Sigmoid colon (tissue), 7 donors: Measurements from ENCODE around the gene RAB40B. TPM values are rescaled to one million over a fixed set of nuclear protein-coding genes. Genes with fewer than 3 reads are reported as not detected.

Experiments used
- DNase-seq: peaks from one replicate; pipeline ENCODE4 v3.0.0-alpha.2; 2019
- H3K27ac ChIP-seq, 4 donors: fragments of 200-600 bp; sonication (generic); one replicate each; pipeline ENCODE4 v1.5.1; 2016 to 2019; ENCODE audit warnings: mild to moderate bottlenecking in 1 of 4
- H3K27me3 ChIP-seq, 3 donors: fragments of 200-600 bp; sonication (generic); one replicate each; pipeline ENCODE4 v1.5.1; 2019; ENCODE audit warnings: mild to moderate bottlenecking in 1 of 3
- H3K36me3 ChIP-seq, 4 donors: fragments of 200-600 bp; sonication (generic); one replicate each; pipeline ENCODE4 v1.5.1; 2016 to 2019
- H3K4me1 ChIP-seq, 4 donors: fragments of 200-600 bp; sonication (generic); one replicate each; pipeline ENCODE4 v1.5.1; 2017 to 2019
- H3K4me3 ChIP-seq, 4 donors: fragments of 200-600 bp; sonication (generic); one replicate each; pipeline ENCODE4 v1.5.1; 2017 to 2019; ENCODE audit warnings: mild to moderate bottlenecking in 2 of 4, moderate library complexity in 1 of 4
- H3K9me3 ChIP-seq, 4 donors: fragments of 200-600 bp in 3 of 4; sonication (generic) in 3 of 4; one replicate each; pipeline versions ENCODE4 v1.5.1 to v1.6.1; 2013 to 2019
- EP300 ChIP-seq, 4 donors: sonication (generic); formaldehyde crosslinking; IDR thresholded peaks; one replicate each; pipeline ENCODE4 v1.6.1; 2017; ENCODE audit warnings: antibody characterized with exemption in 4 of 4
- POLR2A ChIP-seq, 2 donors: fragments of 450-650 bp; IDR thresholded peaks; one replicate each; pipeline ENCODE4 v1.6.1; 2016; ENCODE audit warnings: antibody characterized with exemption in 2 of 2, mild to moderate bottlenecking in 2 of 2, moderate library complexity in 2 of 2
- POLR2AphosphoS5 ChIP-seq, 4 donors: sonication (generic); formaldehyde crosslinking; IDR thresholded peaks; one replicate each; pipeline ENCODE4 v1.6.1; 2017; ENCODE audit warnings: antibody characterized with exemption in 4 of 4
- WGBS, 2 donors: extraction: QIAGEN DNeasy Blood & Tissue Kit; methylation state at CpG; one replicate each; pipeline ENCODE4 v1.1.7; 2013; 5-methylcytosine and 5-hydroxymethylcytosine counted together
- intact Hi-C: fragments of 100-400 bp; cut with DNase I; formaldehyde crosslinking; loops from one replicate; pipeline ENCODE4 v1.15.1; 2023
- polyA plus RNA-seq, 3 donors: library from polyadenylated mRNA; stranded (reverse); fragments of 200-250 nt; gene quantifications; one replicate each; pipeline ENCODE4 v1.2.3, GENCODE V29; 2013
- total RNA-seq, 4 donors: library from RNA; depleted of rRNA; stranded (reverse); fragments of >200 nt; gene quantifications; one replicate each; pipeline ENCODE4 v1.1.0, GENCODE V29; 2016
- TF ChIP-seq, protein P1 (sequence below), 4 experiments: fragments of 450-650 bp in 3 of 4; fragments of 200-600 bp in 1 of 4; IDR thresholded peaks; one replicate each; pipeline ENCODE4 v1.5.1; 2016 to 2019; ENCODE audit warnings: antibody characterized with exemption in 4 of 4, mild to moderate bottlenecking in 3 of 4, moderate library complexity in 2 of 4
- donor health status: healthy with polysubstance abuse.
- donor health status: Bipolar disorder and iron deficiency.
- donor health status: healthy.

Gene RAB40B
- total and polyA plus RNA-seq, 7 donors, result 11.7 to 32.7 (median 23.2) TPM

DNA sequence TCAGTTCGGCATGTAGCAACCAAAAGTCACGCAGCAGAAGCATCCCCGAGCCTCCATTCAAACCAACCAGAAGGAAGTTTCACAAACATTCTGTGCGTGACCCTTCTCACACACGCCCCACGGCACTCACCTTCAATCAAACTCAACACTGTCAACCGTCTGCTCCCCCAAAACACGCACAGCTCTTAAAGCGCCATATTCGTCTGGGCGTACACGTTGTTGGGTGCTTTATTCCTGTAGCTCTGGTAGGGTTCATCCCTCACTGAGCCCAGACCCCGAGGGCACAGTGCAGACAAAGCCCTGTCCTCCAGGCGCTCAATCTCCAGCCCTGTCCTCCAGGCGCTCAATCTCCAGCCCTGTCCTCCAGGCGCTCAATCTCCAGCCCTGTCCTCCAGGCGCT, 2.2 kb downstream of the RAB40B start:
- no peaks in the 10 kb centered on the region for H3K27me3 ChIP-seq
- H3K9me3 ChIP-seq, result peaks cover 0 to 2% (median 0%) of the 10 kb centered on the region in 4 donors
- no peak overlapping the region for H3K27ac ChIP-seq
- DNase-seq, result no peak
- intact Hi-C loops, result no loop called here
- H3K36me3 ChIP-seq, result no peaks in the 10 kb centered on the region
- H3K4me1 ChIP-seq, result peaks cover 0 to 23% (median 17%) of the 10 kb centered on the region in 4 donors
- TF ChIP-seq POLR2A (IDR thresholded peaks at IDR 0.05) (no peak), POLR2AphosphoS5 (IDR thresholded peaks at IDR 0.05) (no peak), EP300 (IDR thresholded peaks at IDR 0.05) (no peak)
- TF ChIP-seq, protein P1, sequence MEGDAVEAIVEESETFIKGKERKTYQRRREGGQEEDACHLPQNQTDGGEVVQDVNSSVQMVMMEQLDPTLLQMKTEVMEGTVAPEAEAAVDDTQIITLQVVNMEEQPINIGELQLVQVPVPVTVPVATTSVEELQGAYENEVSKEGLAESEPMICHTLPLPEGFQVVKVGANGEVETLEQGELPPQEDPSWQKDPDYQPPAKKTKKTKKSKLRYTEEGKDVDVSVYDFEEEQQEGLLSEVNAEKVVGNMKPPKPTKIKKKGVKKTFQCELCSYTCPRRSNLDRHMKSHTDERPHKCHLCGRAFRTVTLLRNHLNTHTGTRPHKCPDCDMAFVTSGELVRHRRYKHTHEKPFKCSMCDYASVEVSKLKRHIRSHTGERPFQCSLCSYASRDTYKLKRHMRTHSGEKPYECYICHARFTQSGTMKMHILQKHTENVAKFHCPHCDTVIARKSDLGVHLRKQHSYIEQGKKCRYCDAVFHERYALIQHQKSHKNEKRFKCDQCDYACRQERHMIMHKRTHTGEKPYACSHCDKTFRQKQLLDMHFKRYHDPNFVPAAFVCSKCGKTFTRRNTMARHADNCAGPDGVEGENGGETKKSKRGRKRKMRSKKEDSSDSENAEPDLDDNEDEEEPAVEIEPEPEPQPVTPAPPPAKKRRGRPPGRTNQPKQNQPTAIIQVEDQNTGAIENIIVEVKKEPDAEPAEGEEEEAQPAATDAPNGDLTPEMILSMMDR (IDR thresholded peaks at IDR 0.05), result no peak
- 96 to 97% methylated on average over 16 of the region's 17 CpGs for WGBS, 2 donors
- no peak overlapping the region for H3K4me3 ChIP-seq

DNA sequence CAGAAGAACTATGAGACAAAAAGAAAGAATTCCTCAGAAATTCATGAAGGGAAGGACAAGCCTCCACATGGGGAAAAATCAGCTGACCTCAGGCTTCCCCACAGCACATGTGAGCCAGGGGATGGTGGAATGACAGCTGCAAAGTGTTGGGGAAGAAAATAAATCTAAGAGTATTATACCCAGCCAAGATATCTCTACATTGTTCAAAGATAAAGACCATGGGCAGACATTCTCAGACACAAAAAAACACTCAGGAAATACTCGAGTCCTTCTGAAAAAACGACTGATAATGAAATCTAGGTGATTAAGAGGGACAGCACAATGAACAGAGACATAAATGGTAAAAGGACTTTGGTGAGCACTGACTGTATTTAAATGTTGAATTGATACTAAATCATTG, 3.9 kb downstream of the RAB40B start:
- Histone ChIP-seq H3K9me3 (peaks cover 0 to 2% (median 0%) of the 10 kb centered on the region in 4 donors), H3K36me3 (peaks cover 0 to 6% (median 0%) of the 10 kb centered on the region in 4 donors), H3K27ac (no peak overlapping the region), H3K27me3 (no peaks in the 10 kb centered on the region), H3K4me1 (peaks cover 0 to 22% (median 17%) of the 10 kb centered on the region in 4 donors), H3K4me3 (no peak overlapping the region)
- WGBS, 2 donors, result 74 to 80% methylated on average over 2 of the region's 2 CpGs
- DNase-seq, result no peak
- intact Hi-C loops, result no loop called here
- TF ChIP-seq POLR2A (IDR thresholded peaks at IDR 0.05) (no peak), POLR2AphosphoS5 (IDR thresholded peaks at IDR 0.05) (no peak), EP300 (IDR thresholded peaks at IDR 0.05) (no peak)
- TF ChIP-seq, protein P1 (IDR thresholded peaks at IDR 0.05), result no peak

DNA sequence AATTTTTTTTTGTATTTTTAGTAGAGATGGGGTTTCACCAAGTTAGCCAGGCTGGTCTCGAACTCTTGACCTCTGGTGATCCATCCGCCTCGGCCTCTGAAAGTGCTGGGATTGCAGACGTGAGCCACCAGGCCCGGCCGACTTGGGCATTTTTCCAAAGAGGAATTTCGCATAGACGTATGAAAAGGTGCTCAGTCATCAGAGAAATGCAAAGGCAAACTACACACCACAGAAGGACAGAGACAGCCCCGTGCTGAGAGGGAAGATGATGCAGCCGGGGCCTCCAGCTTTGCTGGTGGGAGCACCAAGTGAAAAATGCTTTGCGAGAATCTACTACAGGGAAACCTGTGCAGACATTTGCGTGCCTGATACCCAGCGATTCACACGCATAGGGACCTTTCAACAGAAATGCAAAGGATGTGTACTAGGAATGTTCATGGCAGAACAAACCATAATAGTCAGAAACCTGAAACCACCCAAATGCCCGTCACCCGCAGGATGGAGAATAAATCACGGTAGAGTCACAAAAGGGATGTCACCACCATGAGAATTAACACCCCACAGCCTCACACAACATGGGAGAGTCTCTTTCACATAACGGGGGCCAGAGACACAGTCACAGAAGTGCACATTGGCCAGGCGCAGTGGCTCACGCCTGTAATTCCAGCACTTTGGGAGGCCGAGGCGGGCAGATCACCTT, 5.2 kb downstream of the RAB40B start:
- 94 to 96% methylated on average over 22 of the region's 22 CpGs for WGBS, 2 donors
- no peak for TF ChIP-seq POLR2A (IDR thresholded peaks at IDR 0.05)
- no peak for DNase-seq
- H3K27ac ChIP-seq, result no peak overlapping the region
- H3K27me3 ChIP-seq, result no peaks in the 10 kb centered on the region
- intact Hi-C loops, result no loop called here
- peaks cover 0 to 6% (median 0%) of the 10 kb centered on the region in 4 donors for H3K36me3 ChIP-seq
- peaks cover 0 to 14% (median 13%) of the 10 kb centered on the region in 4 donors for H3K4me1 ChIP-seq
- peaks cover 0 to 2% (median 0%) of the 10 kb centered on the region in 4 donors for H3K9me3 ChIP-seq
- H3K4me3 ChIP-seq, result no peak overlapping the region

DNA sequence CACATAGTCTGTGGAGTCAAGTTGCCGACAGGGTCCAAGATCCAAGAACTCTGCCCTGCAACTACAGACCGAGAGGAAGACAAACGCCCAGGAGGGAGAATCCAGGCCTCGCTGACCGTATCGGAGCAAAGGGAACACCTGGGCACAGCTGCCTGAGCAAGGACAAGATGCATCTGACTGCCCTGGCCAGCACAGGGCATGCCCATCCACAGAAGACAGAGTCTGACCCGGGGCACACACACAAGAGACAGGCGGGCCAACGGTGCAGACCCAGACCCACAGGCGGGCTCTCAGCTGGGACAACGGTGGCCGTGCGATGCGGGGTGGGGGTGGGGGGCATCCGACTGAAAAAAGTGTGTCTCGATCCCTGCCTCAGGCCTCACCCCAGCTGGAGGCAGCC, 6.2 kb downstream of the RAB40B start:
- DNase-seq, result no peak
- no peak overlapping the region for H3K4me3 ChIP-seq
- peaks cover 0 to 2% (median 0%) of the 10 kb centered on the region in 4 donors for H3K9me3 ChIP-seq
- no peak overlapping the region for H3K27ac ChIP-seq
- TF ChIP-seq POLR2AphosphoS5 (IDR thresholded peaks at IDR 0.05) (no peak), EP300 (IDR thresholded peaks at IDR 0.05) (no peak), POLR2A (IDR thresholded peaks at IDR 0.05) (no peak)
- TF ChIP-seq, protein P1 (IDR thresholded peaks at IDR 0.05), result no peak
- H3K27me3 ChIP-seq, result no peaks in the 10 kb centered on the region
- WGBS, 2 donors, result 84 to 85% methylated on average over 16 of the region's 16 CpGs
- H3K36me3 ChIP-seq, result peaks cover 0 to 6% (median 0%) of the 10 kb centered on the region in 4 donors
- intact Hi-C loops, result no loop called here
- peaks cover 0 to 7% (median 7%) of the 10 kb centered on the region in 4 donors for H3K4me1 ChIP-seq

DNA sequence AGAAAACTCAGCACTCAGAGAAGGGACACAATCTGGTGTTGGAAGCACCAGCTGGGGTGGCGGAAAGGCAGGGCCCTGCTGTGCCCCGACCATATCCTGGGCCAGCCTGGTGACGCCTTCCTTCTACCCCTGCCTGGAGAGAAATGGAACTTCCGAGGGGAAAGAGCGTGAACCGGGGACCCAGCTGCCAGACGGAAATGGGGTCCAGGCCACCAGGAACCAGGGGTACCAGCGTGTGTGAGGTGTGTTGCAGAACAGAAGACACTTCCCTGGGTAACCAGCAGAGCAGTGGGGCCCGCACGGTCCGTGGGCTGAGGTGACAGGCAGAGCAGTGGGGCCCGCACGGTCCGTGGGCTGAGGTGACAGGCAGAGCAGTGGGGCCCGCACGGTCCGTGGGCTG, 6.8 kb downstream of the RAB40B start:
- WGBS, 2 donors, result 87 to 91% methylated on average over 14 of the region's 17 CpGs
- DNase-seq, result no peak
- H3K4me3 ChIP-seq, result no peak overlapping the region
- no peak overlapping the region for H3K27ac ChIP-seq
- peaks cover 0 to 1% (median 1%) of the 10 kb centered on the region in 4 donors for H3K4me1 ChIP-seq
- peaks cover 0 to 2% (median 0%) of the 10 kb centered on the region in 4 donors for H3K9me3 ChIP-seq
- H3K36me3 ChIP-seq, result peaks cover 0 to 6% (median 0%) of the 10 kb centered on the region in 4 donors
- intact Hi-C loops, result no loop called here
- H3K27me3 ChIP-seq, result no peaks in the 10 kb centered on the region
- TF ChIP-seq EP300 (IDR thresholded peaks at IDR 0.05), result no peak
- TF ChIP-seq, protein P1 (IDR thresholded peaks at IDR 0.05), result no peak
